Gastroesophageal sphincter (tissue), 3 donors: Measurements from ENCODE around the gene RAET1G.

ENCODE experiments used
- EP300 ChIP-seq: sonication (generic); formaldehyde crosslinking; IDR thresholded peaks from one replicate; pipeline ENCODE4 v1.6.1; 2017; ENCODE audit warnings: antibody characterized with exemption, mild to moderate bottlenecking
- POLR2A ChIP-seq, 2 donors: fragments of 450-650 bp; IDR thresholded peaks; one replicate each; pipeline ENCODE4 v1.6.1; 2017; ENCODE audit warnings: antibody characterized with exemption in 2 of 2, mild to moderate bottlenecking in 2 of 2, moderate library complexity in 1 of 2
- POLR2AphosphoS5 ChIP-seq: sonication (generic); formaldehyde crosslinking; IDR thresholded peaks from one replicate; pipeline ENCODE4 v1.6.1; 2017; ENCODE audit warnings: antibody characterized with exemption
- TF ChIP-seq, protein P1 (sequence below), 4 experiments: fragments of 200-600 bp in 2 of 4; fragments of 450-650 bp in 2 of 4; sonication (generic) in 1 of 4; IDR thresholded peaks; one replicate each; pipeline ENCODE4 v1.5.1; 2017 to 2019; ENCODE audit warnings: antibody characterized with exemption in 4 of 4, mild to moderate bottlenecking in 2 of 4, moderate library complexity in 2 of 4

DNA sequence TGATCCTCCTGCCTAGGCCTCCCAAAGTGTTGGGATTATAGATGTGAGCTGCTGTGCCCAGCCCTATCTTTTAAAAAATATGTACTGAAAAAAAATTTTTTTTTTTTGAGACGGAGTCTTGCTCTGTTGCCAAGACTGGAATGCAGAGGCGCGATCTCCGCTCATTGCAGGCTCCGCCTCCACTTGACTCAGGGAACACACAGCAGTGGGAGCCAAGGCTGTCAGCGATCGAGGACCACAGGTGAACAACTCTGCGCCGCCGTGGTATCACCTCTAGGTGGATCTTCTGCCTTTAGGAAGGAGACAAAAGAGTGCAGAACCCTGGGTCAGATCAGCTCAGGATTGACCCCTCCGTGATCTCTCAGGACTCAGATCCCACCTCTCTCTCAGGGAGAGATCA, 38.7 kb downstream of the RAET1G start:
- TF ChIP-seq, protein P1, sequence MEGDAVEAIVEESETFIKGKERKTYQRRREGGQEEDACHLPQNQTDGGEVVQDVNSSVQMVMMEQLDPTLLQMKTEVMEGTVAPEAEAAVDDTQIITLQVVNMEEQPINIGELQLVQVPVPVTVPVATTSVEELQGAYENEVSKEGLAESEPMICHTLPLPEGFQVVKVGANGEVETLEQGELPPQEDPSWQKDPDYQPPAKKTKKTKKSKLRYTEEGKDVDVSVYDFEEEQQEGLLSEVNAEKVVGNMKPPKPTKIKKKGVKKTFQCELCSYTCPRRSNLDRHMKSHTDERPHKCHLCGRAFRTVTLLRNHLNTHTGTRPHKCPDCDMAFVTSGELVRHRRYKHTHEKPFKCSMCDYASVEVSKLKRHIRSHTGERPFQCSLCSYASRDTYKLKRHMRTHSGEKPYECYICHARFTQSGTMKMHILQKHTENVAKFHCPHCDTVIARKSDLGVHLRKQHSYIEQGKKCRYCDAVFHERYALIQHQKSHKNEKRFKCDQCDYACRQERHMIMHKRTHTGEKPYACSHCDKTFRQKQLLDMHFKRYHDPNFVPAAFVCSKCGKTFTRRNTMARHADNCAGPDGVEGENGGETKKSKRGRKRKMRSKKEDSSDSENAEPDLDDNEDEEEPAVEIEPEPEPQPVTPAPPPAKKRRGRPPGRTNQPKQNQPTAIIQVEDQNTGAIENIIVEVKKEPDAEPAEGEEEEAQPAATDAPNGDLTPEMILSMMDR (IDR thresholded peaks at IDR 0.05), result no peak
- no peak for TF ChIP-seq POLR2A (IDR thresholded peaks at IDR 0.05)
- no peak for TF ChIP-seq EP300
- no peak for TF ChIP-seq POLR2AphosphoS5
